HG03571 (cell line): ENCODE measurements around the gene CRTAC1.
"Not testable (repeated sequence)": the region's sequence is repeated elsewhere in the genome, so short reads cannot be mapped to it uniquely, and the experiment has no call there.

Experiments
- ATAC-seq: cut with Tn5 transposase; IDR thresholded peaks from one replicate; pipeline ENCODE4 v1.9.1; 2021; ENCODE audit not compliant: unreplicated experiment

CRTAC1 gene

DNA sequence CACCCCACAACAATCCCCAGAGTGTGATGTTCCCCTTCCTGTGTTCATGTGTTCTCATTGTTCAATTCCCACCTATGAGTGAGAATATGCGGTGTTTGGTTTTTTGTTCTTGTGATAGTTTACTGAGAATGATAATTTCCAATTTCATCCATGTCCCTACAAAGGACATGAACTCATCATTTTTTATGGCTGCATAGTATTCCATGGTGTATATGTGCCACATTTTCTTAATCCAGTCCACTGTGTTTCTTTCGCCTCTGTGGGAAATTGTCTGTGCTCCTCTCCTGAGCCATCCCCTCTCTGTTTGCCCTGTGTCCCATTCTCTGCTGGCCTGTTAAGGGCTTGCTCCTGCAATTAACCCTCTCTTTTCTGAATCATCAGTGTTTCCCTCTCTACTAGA, 186.4 kb downstream of the CRTAC1 start:
- ATAC-seq: not testable (repeated sequence)

DNA sequence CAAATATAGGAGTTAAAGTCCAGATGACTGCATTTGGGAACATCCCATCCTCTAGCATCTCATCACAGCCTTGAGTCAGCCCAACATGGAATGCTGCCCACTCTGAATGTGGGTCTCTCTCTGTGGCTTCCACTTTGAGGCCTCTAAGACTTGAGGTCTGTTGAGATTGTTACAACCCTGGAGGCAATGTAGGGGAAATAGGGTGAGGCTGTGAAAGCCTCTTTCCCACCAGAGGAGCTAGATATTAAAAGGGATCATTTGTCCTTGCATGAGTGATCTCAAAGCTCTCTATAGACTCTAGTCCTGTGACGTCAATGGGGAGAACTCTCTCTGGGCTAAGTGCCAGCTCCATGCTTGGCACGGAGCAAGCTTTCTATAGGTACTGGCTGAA, 187.1 kb downstream of the CRTAC1 start:
- no peak for ATAC-seq

DNA sequence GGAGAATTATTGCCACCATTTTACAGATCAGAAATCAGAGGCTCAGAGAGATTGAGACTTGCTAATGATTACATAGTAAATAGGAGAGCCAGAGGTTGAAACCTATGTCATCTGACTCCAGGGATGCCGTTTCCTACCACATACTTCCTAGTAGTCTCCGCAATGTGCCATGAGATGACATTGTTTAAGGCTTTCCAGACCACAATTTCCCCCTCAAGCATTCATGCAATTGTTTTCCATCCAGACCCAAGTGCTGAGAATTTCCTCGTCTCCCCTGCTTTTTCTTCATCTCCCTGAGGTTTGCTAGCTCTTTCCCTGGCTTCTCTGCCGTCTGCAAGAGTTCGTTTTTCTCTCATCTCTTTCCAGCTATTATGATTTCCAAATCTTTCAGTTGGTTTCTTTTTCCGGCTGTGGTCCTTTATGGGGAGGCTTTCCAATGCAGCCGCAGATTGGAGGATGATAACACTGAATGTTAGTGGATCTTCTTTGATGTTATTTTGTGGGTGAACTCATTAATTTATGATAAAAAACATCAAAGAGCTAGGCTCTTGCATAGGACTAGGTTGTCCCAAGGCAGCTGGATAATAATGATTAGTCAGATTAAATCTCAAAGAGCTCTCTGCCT, 187.7 kb downstream of the CRTAC1 start:
- ATAC-seq: no peak

DNA sequence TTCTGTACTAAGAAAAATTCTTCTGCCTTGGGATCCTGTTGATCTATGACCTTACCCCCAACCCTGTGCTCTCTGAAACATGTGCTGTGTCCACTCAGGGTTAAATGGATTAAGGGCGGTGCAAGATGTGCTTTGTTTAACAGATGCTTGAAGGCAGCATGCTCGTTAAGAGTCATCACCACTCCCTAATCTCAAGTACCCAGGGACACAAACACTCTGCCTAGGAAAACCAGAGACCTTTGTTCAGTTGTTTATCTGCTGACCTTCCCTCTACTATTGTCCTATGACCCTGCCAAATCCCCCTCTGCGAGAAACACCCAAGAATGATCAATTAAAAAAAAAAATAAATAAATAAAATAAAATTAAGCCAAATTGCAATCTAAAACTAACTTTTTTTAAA, 188.3 kb downstream of the CRTAC1 start:
- ATAC-seq: not testable (repeated sequence)

DNA sequence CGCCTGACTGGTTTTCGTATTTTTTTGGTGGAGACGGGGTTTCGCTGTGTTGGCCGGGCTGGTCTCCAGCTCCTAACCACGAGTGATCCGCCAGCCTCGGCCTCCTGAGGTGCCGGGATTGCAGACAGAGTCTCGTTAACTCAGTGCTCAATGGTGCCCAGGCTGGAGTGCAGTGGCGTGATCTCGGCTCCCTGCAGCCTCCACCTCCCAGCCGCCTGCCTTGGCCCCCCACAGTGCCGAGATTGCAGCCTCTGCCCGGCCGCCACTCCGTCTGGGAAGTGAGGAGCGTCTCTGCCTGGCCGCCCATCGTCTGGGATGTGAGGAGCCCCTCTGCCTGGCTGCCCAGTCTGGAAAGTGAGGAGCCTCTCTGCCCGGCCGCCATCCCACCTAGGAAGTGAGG, 189.3 kb downstream of the CRTAC1 start:
- not testable (repeated sequence) for ATAC-seq

DNA sequence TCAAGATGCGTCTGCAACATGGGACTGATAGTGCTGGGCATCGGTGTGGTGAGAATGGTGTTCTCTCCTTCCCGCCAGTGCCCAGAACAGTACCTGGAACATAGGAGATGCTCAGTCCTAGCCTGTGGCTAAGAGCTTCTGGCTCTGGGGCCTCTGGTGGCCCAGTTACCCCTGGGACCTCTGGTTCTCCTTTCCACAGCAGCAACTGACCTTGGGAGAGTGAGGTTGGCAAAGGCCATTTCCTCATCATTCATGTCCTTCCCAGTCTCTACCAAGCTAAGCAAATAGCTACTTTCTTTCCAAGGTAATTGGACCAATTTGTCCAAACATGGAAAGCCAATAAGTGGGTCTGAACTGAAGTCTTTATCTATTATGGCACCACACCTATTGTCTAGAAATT, 192.3 kb downstream of the CRTAC1 start:
- no peak for ATAC-seq

DNA sequence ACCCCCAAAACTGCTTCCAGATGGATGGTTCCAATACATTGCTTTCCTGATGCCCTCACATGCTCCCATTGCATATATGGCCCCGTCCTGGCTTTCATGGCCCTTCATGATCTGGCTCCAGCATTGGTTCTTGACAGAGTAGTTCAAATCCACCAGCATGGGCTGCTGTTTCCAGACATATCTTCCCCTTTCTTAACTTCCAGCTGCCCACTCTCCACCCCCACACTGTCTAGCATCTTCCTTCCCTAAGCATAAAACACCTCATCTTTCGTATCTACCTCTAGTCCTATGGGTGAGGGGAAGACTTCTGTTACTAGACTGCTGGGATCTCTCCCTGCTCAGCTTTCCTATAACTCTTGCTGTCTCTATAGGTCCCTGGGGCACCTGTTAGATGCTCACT, 194.0 kb downstream of the CRTAC1 start:
- no peak for ATAC-seq

GRCh38 chr10:97831259-97831658, 199.2 kb downstream of the CRTAC1 start:
- no peak for ATAC-seq

DNA sequence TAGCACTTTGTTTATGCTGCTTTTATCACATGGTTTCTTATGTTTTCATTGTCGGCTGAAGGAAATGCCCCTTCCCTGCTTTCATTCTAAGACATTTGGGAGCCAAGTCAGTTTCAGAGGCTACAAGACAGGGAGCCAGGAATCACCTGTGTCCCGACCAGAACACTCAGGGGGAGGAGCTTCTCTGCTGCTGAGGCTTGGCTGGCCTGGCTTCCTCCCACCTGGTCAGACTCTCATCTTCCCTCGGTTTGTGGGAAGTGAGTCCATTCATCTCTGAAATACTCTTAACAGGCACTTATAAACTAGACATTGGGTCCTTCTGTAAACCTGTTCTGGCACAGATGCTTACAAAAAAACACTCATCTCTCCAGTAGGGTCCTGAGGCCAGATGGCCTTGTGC, 200.4 kb downstream of the CRTAC1 start:
- ATAC-seq: no peak

- no peak for ATAC-seq
Measured at GRCh38 chr10:97828721-97829120, 201.7 kb downstream of the CRTAC1 start.

GRCh38 chr10:97827702-97828291, 202.6 kb downstream of the CRTAC1 start:
- no peak for ATAC-seq

DNA sequence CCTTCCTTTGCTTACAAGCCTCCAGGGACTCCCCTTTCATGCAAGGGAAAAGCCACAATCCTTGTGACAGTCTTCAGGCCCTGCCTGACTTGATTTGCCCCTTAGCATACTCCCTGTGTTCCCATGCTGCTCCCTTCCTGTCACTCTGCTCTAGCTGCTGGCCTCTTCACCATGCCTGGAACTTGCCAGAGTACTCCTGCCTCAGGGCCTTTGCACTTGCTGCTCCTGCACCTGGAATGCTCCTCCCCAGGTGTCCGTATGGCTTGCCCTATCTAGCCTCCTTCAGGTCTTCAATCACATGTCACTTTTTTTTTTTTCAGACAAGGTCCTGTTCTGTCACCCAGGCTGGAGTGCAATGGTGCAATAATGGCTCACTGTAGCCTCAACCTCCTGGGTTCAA, 203.5 kb downstream of the CRTAC1 start:
- no peak for ATAC-seq

DNA sequence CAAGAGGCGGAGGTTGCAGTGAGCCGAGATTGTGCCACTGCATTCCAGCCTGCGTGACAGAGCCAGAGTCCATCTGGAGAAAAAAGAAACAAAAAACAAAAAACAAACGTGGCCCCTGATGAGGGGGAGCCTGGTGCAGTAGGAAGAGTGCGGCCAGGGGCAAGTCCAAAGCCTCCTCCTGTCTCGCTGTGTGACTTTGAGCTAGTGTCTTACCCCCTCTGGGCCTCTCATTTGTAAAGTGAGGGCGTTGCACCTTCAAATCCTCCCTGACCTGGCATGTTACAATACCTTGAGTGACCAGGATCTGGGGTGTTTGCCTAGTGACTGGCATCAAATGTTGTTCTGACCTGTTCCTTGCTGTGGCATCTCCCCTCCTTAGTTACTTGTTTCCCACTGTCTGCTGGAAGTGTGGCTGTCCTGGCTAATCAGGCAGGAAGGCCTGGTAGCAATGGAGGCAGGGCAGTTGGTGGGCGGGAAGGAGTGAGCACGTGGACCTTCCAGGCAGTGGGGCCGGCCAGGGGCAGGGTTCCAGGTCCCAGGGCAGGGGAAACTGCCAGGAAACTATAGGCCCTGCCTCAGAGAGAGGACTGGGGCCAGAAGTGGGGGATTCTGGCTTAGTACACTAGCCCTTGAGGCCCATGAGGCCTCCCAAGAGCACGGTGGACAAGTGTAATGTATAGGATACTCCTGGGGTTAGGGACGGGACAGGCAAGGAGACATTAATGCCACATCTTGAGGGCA, 205.2 kb downstream of the CRTAC1 start:
- no peak for ATAC-seq

- ATAC-seq: no peak
Measured at GRCh38 chr10:97823734-97824133, 206.7 kb downstream of the CRTAC1 start.

DNA sequence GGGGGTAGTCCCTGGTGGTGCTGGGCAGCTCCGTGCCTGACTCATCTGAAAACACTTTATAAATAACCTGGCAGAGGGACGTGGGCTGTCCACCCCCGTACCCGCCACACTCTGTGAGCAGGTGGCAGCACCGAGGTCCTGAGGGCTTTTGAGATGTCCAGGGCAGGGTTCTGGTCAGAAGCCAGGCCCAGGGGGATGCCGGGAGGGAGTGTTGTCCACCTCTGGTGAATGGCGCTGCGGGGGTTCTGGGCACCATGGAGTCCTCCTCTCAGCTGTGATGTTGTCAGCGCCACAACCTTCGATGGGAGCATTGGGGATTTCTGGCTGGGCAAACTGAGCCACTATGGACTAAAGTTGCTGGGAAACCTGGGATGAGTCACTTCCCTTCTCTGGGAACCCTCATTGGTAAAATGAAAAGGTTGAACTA, 208.1 kb downstream of the CRTAC1 start:
- ATAC-seq: no peak

DNA sequence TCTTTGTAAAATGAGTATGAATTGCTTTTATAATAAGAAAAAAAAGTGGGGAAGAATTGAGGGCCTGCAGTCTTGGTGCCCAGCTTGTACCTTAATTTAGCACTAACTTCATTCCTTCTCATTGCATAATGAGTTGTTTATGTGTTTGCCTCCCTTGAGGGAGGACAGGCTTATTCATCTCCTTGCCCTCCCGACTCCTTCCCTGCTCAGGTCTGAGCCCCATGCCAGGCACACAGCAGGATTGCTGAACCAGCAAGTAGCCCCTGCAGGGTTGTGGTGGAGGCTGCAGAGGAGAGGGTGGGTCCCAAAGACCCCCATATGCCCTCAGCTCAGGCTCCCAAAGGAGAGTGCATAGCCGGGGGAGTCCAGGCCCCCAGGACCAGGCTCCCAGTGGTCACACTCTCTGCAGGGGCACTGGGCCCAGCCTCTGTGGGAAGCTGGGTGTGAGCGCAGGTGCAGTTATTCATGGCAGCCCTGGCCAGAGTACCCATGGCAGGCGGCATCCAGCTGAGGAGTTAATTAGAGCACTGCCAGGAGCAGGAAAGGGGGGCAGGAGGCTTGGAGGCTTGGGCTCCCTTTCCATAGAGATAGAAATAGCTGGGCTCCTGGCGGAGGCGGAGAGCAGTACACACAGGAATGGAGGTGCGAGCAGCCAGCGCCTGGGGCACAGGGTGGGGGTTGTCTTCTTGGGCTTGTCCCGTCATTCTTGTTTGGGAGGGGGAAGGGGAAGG, 208.9 kb downstream of the CRTAC1 start:
- ATAC-seq: no peak

DNA sequence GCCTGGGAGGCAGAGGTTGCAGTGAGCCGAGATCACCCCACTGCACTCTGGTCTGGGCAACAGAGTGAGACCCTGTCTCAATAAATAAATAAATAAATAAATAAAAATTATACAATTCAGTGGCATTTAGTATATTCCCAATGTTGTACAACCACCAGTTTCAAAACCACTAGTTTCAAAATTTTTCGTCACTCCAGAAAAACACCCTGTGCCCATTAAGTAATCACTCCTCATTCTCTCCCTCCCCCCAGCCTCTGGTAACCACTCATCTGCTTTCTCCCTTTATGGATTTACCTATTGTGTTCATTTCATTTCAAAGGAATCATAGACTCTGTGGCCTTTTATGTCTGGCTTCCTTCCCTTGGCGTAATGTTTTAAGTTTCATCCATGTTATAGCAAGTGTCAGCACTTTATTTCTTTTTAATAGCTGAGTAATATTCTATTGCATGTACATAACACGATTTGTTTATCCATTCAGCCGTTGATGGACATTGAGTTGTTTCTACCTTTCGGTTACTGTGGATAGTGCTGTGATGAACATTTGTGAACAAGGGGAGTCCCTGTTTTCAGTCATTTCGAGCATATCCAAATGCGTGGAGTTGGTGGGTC, 210.2 kb downstream of the CRTAC1 start:
- ATAC-seq: no peak

- ATAC-seq: no peak
Measured at GRCh38 chr10:97818572-97818971, 211.8 kb downstream of the CRTAC1 start.

GRCh38 chr10:97816609-97817008, 213.8 kb downstream of the CRTAC1 start:
- ATAC-seq: no peak
